ES-I3 (cell line): Measurements from ENCODE around the gene GNPDA2.
"Not testable (repeated sequence)": the region's sequence is repeated elsewhere in the genome, so short reads cannot be mapped to it uniquely, and the experiment has no call there.

Source experiments
- H3K36me3 ChIP-seq: 2 replicates; pipeline ENCODE4 v1.6.1; 2013; ENCODE audit warnings: mild to moderate bottlenecking, low read length, control low read depth, moderate library complexity; ENCODE audit not compliant: insufficient read depth
- H3K4me1 ChIP-seq: 2 replicates; pipeline ENCODE4 v1.6.1; 2013; ENCODE audit warnings: mild to moderate bottlenecking, control low read depth, low read length; ENCODE audit not compliant: insufficient read depth
- H3K9ac ChIP-seq: 2 replicates; pipeline ENCODE4 v1.6.1; 2013; ENCODE audit warnings: low read depth, mild to moderate bottlenecking, low read length, moderate library complexity
- H3K9me3 ChIP-seq: 2 replicates; pipeline ENCODE4 v1.6.1; 2013; ENCODE audit warnings: mild to moderate bottlenecking, low read length, moderate library complexity; ENCODE audit not compliant: control insufficient read depth, insufficient read depth

Gene GNPDA2

DNA sequence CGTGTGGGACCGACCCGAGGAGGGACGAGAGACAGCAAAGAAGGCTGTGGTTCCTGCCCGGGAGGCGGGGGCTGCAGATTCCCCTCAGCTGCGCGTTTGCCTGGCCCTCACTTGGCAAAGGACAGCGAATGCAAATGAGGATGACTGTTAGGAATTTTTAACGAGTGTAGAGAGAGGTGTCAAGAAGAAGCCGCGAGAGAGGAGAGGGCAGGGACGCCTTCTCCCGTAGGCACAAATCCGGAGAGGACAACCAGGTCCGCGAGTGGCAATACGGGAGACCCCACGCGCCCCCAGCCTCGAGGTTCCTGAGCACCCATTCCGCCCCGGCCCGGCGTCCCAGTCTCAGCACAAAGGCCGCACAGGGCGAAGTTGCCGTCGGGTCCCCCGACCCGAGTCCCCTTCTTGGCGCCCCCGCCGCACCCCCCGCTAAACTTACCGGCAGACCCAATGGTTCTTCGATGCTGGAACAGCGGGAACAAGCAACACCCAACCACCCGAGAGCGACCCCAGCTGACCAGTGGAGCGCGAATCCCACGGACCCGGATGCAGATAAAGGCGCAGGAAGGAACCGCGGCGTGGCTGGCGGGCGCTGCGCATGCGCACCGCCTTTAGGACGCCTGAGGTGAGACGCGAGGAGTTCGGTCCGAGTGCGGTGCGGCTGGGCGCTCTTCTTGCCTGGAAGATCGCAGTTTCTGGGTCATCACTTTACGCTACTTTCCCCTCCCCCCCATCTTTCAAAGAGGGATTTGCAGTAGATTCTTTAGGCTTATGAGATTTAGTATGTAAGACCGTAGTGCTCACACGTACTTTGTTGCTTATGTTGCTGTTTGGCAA lies at the start of gene GNPDA2:
TSS of gene GNPDA2 (minus strand) at position 519 of the 834 bp plus-strand sequence. CDS start 4,349 bp downstream, outside the sequence.
- no peaks in the 10 kb centered on the region for H3K36me3 ChIP-seq
- H3K9me3 ChIP-seq, result no peaks in the 10 kb centered on the region
- peaks cover 7% of the 10 kb centered on the region; the same call in 1 of the 2 replicates for H3K4me1 ChIP-seq
- peak within 1 kb of the TSS; percentile 69 for H3K9ac ChIP-seq

DNA sequence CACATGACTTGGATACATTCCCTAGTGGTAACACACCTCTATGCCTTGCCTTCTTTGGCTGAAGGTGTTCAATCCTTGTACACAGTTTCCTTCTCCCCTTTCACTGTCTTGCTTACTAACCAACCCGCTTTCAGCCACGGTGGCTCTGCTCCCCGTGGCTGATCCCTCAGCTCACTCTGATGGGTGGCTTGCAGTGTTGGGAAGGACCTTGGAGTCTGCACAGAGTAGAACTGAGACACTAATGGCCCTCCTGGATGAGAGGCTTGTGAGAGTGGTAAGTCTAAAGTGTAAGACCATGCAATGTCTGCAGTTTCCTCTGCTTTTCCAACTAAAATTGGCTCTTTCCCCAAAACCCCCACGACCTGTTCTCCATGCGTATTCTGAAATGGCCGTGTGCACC lies 46.0 kb upstream of the GNPDA2 start:
- Histone ChIP-seq H3K4me1 (no peaks in the 10 kb centered on the region), H3K9ac (no peak overlapping the region), H3K9me3 (peaks cover 11% of the 10 kb centered on the region), H3K36me3 (no peaks in the 10 kb centered on the region)

DNA sequence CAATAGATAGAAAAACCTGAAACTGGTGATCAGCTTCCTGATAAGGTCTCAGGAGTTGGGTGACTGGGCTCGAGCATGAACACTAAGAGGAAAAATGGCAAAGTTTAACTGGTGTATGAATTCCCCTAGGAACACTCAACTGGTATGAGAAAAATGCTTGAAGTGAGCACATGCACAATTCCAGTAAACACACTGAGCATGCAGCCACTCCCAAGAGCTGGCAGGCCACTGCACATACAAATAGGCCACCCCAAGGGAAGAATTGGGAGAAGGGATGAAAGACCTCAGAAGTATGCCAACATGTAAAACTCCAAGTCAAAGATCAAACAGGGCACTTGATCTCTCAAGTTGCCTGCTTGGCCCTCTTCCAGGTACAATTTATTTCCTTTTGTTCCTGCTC lies 45.4 kb upstream of the GNPDA2 start:
- Histone ChIP-seq H3K36me3 (no peaks in the 10 kb centered on the region), H3K4me1 (no peaks in the 10 kb centered on the region), H3K9me3 (peaks cover 11% of the 10 kb centered on the region), H3K9ac (no peak overlapping the region)

DNA sequence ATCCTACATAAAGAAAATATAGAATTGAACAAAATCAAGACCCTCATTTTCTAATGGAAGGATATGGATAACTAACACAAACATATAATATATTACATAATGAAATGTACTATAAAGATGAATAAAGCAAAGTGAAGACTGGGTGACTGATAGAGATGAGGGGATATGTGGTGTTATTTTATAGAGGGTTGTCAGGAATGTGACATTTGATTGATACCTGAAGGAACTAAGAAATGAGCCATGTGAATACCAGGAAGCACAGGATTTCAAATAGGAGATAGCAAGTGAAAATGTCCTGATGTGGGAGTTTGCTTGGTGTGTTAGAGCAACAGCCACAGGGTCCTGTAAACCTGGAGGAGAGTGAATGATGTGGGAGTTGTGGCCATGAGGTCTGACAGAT lies 40.1 kb upstream of the GNPDA2 start:
- Histone ChIP-seq H3K36me3 (no peaks in the 10 kb centered on the region), H3K4me1 (no peaks in the 10 kb centered on the region), H3K9ac (no peak overlapping the region), H3K9me3 (no peaks in the 10 kb centered on the region; the same call in 1 of the 2 replicates)

DNA sequence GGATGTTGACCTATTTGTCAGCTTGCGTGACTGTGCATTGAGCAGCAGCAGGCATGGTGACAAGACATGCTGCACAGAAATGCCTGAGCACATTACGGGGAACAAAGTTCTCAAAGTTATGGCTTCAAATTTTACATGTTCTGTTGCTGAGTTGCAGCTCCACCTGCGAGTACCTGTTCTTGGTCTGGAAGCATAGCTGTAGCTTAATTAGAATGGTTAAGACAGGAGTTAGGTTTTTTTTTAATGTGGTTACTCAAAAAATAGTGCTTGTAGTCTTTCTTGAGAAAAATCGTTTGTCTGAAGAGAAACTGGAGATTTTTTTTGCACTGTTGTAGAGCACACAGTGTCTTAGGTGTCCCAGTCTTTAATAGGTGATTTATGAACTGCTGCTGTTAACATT lies 38.8 kb upstream of the GNPDA2 start:
- no peak overlapping the region for H3K9ac ChIP-seq
- H3K9me3 ChIP-seq, result no peaks in the 10 kb centered on the region
- H3K4me1 ChIP-seq, result no peaks in the 10 kb centered on the region
- H3K36me3 ChIP-seq, result no peaks in the 10 kb centered on the region

DNA sequence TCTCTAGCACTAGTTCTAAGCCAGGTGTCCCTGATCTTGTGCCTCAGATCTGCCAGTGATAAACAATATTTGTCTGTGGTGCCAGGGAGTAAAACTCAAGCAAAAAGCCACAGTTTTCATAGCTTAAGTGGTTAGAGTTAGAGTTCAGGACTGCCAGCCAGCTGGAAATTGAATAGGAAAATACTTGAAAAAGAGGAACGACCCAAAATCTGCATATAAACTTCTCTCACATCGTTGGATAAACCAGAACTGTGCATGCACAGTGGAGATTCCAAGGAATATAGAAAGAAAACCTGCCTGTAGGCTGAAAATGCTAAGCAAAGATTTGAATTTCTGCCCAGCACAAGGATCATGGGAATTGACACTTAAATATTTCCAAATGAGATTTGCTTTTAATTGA lies 35.0 kb upstream of the GNPDA2 start:
- Histone ChIP-seq H3K9me3 (no peaks in the 10 kb centered on the region), H3K36me3 (no peaks in the 10 kb centered on the region), H3K4me1 (no peaks in the 10 kb centered on the region), H3K9ac (no peak overlapping the region)

DNA sequence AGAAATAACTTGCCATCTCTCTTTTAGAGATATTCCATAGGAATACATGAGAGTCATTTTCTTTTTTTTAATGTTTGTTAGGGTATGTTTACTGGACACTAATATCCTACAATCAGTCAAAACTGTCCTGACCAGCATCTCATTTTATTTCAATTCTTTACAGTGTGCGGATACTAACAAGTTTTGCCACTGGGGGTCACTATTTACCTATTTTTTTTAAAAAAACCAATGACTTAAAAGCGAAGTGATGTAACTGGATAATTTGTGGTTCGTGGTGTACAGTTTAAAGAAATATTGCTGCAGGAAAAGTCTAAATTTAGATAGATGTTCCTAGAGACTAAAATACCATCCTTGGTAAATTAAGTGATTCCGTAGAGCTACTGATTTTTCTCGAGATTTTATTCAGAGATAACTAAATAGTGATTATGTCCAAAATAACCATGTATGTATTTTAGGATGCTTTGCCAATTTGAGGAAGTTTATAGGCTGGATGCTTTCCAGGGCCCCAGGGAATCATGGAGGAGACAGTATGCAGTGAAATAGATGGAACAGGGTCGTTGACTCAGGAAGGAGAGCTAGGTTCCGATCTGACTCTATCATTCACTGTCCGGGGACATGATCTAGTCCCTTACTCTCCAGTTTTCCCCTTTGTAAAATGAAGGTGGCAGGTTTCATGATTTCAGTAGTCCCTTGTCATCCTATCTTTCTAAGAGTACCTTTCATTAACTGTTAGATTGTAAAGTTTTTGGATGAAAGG lies 34.0 kb upstream of the GNPDA2 start:
- Histone ChIP-seq H3K4me1 (no peaks in the 10 kb centered on the region), H3K9ac (no peak overlapping the region), H3K36me3 (no peaks in the 10 kb centered on the region), H3K9me3 (no peaks in the 10 kb centered on the region)

DNA sequence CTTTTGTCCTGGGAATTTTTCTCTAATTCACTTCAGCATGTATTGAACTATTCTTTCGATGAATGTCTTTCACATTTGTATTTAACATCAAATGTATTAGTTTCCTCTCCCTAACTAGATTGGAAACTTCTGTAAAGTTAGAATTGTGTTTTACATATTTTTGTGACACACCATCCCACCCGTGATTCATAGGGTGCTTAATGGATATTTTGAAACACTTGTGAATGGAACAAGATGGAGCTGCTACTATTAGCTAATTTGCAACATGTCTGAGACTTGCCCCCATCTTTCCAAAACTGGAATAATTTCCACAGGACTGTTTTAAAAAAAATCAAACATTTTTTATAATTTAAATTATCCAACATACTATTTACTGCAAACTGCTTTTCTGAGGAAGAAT lies 30.2 kb upstream of the GNPDA2 start:
- Histone ChIP-seq H3K9ac (no peak overlapping the region), H3K4me1 (no peaks in the 10 kb centered on the region), H3K36me3 (no peaks in the 10 kb centered on the region), H3K9me3 (no peaks in the 10 kb centered on the region)

DNA sequence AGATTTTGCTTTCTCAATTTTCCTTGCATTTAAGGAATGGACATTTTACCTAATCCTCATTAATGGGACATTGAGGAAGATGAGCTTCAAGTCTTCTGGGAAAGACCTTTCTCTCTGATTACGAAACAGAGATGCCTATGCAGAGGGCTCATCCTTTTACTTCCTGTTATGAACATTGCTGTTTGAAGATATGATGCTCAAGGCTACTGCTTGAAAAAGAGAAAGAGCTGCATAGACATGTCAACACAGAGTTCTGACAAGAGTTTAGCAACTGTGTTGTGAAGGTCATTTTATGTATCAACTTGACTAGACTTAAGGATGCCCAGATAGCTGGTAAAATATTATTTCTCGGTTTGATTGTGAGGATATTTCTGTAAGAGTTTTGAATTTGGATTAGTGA lies 13.8 kb upstream of the GNPDA2 start:
- Histone ChIP-seq H3K36me3 (no peaks in the 10 kb centered on the region), H3K4me1 (no peaks in the 10 kb centered on the region), H3K9ac (no peak overlapping the region), H3K9me3 (no peaks in the 10 kb centered on the region)

DNA sequence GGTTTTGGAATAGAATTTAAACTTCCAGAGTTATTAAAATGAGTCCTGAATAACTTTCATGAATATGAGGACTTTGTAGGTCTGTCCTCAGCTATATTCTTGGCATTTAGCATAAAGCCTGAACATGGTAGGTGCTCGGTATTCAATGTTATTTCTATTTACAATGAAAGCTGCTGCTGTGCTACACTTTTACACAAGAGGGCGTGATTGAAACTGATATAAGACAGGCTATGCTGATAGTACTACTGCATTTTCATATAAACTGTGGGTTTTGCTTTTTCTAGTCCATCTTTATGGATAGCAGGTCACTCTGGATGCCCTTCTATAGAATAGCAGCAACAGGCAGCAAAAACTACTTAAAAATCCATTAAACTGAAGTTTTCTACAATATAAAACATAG lies 12.3 kb upstream of the GNPDA2 start:
- Histone ChIP-seq H3K9me3 (no peaks in the 10 kb centered on the region), H3K9ac (no peak overlapping the region), H3K36me3 (no peaks in the 10 kb centered on the region), H3K4me1 (no peaks in the 10 kb centered on the region)

DNA sequence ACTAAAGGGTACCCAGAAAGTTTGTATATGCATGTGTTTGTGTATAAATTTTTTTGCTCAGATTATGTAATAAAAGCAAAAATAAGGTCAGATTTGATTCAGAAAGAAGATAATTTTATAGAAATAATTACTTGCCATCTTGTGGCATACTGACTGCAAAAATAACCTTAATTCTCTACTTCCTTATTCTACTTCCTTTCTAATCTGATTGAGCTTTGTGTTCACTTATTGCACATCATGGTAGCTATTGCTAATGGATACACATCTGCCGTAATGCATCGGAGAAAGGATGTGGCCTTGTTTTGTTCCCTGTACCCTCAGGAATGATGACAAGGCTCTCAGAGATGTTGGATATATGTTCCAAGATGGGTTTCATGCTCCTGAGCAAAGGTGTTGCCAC lies 10.5 kb upstream of the GNPDA2 start:
- H3K4me1 ChIP-seq, result no peaks in the 10 kb centered on the region
- H3K9ac ChIP-seq, result no peak overlapping the region
- H3K36me3 ChIP-seq, result no peaks in the 10 kb centered on the region
- no peaks in the 10 kb centered on the region for H3K9me3 ChIP-seq

DNA sequence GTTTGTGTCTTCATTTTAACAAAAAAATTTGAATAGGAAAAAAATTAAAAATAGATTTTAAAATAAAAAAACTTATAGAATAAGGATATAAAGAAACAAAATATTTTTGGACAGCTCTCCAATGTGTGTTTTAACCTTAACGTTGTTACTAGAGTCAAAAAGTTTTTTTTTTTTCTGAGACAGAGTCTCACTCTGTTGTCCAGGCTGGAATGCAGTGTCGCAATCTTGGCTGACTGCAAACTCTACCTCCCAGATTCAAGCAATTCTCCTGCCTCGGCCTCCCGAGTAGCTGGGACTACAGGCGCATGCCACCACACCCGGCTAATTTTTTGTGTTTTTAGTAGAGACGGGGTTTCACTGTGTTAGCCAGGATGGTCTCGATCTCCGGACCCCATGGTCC lies 2.3 kb upstream of the GNPDA2 start:
- H3K9ac ChIP-seq, H3K36me3 ChIP-seq, H3K9me3 ChIP-seq, H3K4me1 ChIP-seq: not testable (repeated sequence)

DNA sequence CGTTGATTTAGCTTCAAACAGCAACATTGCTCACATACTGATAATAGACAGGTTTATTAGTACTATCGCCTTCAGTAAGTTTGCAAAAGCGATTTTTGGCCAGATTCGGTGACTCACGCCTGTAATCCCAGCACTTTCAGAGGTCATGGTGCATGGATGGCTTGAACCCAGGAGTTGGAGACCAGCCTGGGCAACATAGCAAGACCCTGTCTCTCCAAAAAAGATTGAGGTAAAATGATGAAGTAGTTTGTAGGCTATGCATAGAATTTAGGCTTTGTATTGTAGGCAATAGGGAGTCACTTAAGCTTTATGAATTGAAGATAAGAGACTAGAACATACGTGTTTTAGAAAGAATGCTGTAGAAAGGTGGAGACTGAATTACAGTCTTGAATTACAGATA lies 1.1 kb upstream of the GNPDA2 start:
- Histone ChIP-seq H3K4me1 (peaks cover 7% of the 10 kb centered on the region; the same call in 1 of the 2 replicates), H3K36me3 (no peaks in the 10 kb centered on the region), H3K9ac (no peak overlapping the region), H3K9me3 (no peaks in the 10 kb centered on the region)

DNA sequence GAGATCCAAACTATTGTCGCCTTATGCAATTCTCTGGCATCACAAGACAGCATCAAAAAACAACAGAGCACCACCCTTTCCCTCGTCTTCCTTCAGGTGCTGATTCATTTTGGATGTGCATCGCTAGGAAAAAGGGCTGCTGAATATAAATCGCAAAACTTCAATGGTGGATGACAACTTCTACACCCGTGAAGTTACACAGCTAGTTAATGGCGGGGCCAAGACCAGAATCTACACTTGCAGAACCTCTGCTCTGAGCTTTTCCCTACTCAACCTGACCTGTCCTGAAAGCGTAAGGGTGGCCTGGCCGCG lies 674 bp downstream of the GNPDA2 start:
- Histone ChIP-seq H3K9me3 (no peaks in the 10 kb centered on the region), H3K36me3 (no peaks in the 10 kb centered on the region), H3K4me1 (peaks cover 7% of the 10 kb centered on the region; the same call in 1 of the 2 replicates), H3K9ac (peak overlapping the region; percentile 69)

DNA sequence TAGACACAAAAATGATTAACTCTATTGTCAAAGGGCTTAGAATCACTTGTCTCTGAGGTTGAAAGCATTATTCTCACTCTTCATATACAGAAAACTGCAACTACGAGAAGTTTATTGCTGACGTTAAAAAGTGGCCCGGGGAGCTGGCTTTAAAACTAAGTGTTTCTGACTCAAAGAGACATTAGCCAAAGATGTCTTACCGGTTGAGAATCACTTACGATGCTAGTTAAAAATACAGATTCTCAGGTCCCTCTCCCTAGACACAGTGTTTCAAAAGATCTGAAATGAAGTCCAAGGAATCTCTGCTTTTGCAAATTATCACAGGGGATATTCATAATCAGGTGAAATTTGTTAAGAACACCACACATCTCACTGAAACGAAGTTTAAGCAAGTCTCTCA lies 1.2 kb downstream of the GNPDA2 start:
- H3K36me3 ChIP-seq, result no peaks in the 10 kb centered on the region
- peaks cover 7% of the 10 kb centered on the region; the same call in 1 of the 2 replicates for H3K4me1 ChIP-seq
- H3K9ac ChIP-seq, result peak overlapping the region; percentile 69
- no peaks in the 10 kb centered on the region for H3K9me3 ChIP-seq
